K562 (cell line): ENCODE measurements around the gene LYSMD1. TPM values are rescaled to one million over a fixed set of nuclear protein-coding genes. Genes with fewer than 3 reads are reported as not detected.

Experiments
- CC2D1A ChIP-seq: fragments of 450-650 bp; IDR thresholded peaks from 2 replicates; pipeline ENCODE4 v1.6.1; 2017; ENCODE audit warnings: mild to moderate bottlenecking
- CREBBP ChIP-seq: IDR thresholded peaks from one replicate; pipeline ENCODE4 v1.6.1; 2012; ENCODE audit warnings: low read depth, mild to moderate bottlenecking, control low read depth, inconsistent platforms, low read length
- ELF2 ChIP-seq: fragments of 250-450 bp; sonication (Bioruptor Pico); IDR thresholded peaks from 2 replicates; pipeline ENCODE4 v1.5.0; 2021; ENCODE audit warnings: mild to moderate bottlenecking
- FOXK2 ChIP-seq, 2 experiments: fragments of 450-650 bp; IDR thresholded peaks in 1 of 2; conservative IDR thresholded peaks in 1 of 2; 2 replicates each; pipeline ENCODE4 v1.6.1; 2016; ENCODE audit warnings: low read depth in 2 of 2, mild to moderate bottlenecking in 1 of 2
- KDM4B ChIP-seq, 2 experiments: fragments of 450-650 bp in 1 of 2; sonication (generic) in 1 of 2; IDR thresholded peaks; 2 replicates each; pipeline ENCODE4 v1.6.1; 2016 to 2017; ENCODE audit warnings: borderline replicate concordance in 2 of 2, antibody characterized with exemption in 1 of 2, low read depth in 1 of 2, mild to moderate bottlenecking in 1 of 2
- KLF13 ChIP-seq: fragments of 450-650 bp; IDR thresholded peaks from 2 replicates; pipeline ENCODE4 v1.6.1; 2016; ENCODE audit warnings: missing genetic modification characterization, low read depth, mild to moderate bottlenecking, missing compliant biosample characterization, moderate library complexity, borderline replicate concordance
- NEUROD1 ChIP-seq: fragments of 150-350 bp; IDR thresholded peaks from 2 replicates; pipeline ENCODE4 v1.6.1; 2014; ENCODE audit warnings: borderline replicate concordance, low read length, low read depth; ENCODE audit not compliant: partially characterized antibody
- NFE2L1 ChIP-seq: fragments of 450-650 bp; IDR thresholded peaks from 2 replicates; pipeline ENCODE4 v1.6.1; 2016; ENCODE audit warnings: missing genetic modification characterization, low read depth, mild to moderate bottlenecking, missing compliant biosample characterization, moderate library complexity, borderline replicate concordance
- NUFIP1 ChIP-seq: fragments of 450-650 bp; IDR thresholded peaks from 2 replicates; pipeline ENCODE4 v1.6.1; 2018; ENCODE audit not compliant: partially characterized antibody
- POLR2AphosphoS5 ChIP-seq: IDR thresholded peaks from 2 replicates; pipeline ENCODE4 v1.6.1; 2011; ENCODE audit warnings: mild to moderate bottlenecking, low read depth, low read length, moderate library complexity; ENCODE audit not compliant: control insufficient read depth, insufficient read depth
- RUNX1 ChIP-seq: sonication (generic); IDR thresholded peaks from 2 replicates; pipeline ENCODE4 v1.6.1; 2016; ENCODE audit warnings: antibody characterized with exemption, low read depth
- SUPT5H ChIP-seq: fragments of 450-650 bp; IDR thresholded peaks from 2 replicates; pipeline ENCODE4 v1.6.1; 2016
- TCF3 ChIP-seq: sonication (generic); formaldehyde crosslinking; IDR thresholded peaks from 2 replicates; pipeline ENCODE4 v1.4.0; 2020; ENCODE audit warnings: mild to moderate bottlenecking, missing genetic modification reagents
- ZNF263 ChIP-seq: sonication (generic); formaldehyde crosslinking; IDR thresholded peaks from 2 replicates; pipeline ENCODE4 v1.8.0; 2022; ENCODE audit warnings: mild to moderate bottlenecking, missing genetic modification reagents, borderline replicate concordance
- ZNF431 ChIP-seq: sonication (generic); formaldehyde crosslinking; IDR thresholded peaks from 2 replicates; pipeline ENCODE4 v1.8.0; 2022; ENCODE audit warnings: mild to moderate bottlenecking, missing genetic modification reagents
- ZNF586 ChIP-seq: fragments of 450-650 bp; formaldehyde crosslinking; conservative IDR thresholded peaks from 2 replicates; pipeline ENCODE4 v1.4.0; 2020; ENCODE audit warnings: mild to moderate bottlenecking, moderate library complexity
- ZNF696 ChIP-seq: fragments of 250-450 bp; sonication (Bioruptor Pico); conservative IDR thresholded peaks from 2 replicates; pipeline ENCODE4 v1.4.0; 2020; ENCODE audit warnings: mild to moderate bottlenecking, moderate library complexity
- ZNF699 ChIP-seq: fragments of 250-450 bp; sonication (Bioruptor Pico); IDR thresholded peaks from 2 replicates; pipeline ENCODE4 v1.8.0; 2021; ENCODE audit warnings: mild to moderate bottlenecking, moderate library complexity; ENCODE audit not compliant: insufficient replicate concordance
- polyA plus RNA-seq, 8 experiments: library from polyadenylated mRNA; depleted of rRNA in 4 of 8; stranded (reverse) in 5 of 8; unstranded in 3 of 8; fragments of >200 nt; fragmentation: Nextera tagmentation in 2 of 8; fragmentation: Illumina TruSeq in 1 of 8; extraction: Ambion mirVana in 2 of 8; extraction: Trizol in 1 of 8; gene quantifications; 2 replicates each; pipeline versions ENCODE4 v1.2.1 to v1.2.3, GENCODE V29; 2011 to 2014; ENCODE audit warnings: inconsistent platforms in 1 of 8, missing spikeins in 1 of 8
- total RNA-seq, 7 experiments: library from RNA; depleted of rRNA in 6 of 7; stranded (reverse); fragments of >200 nt in 6 of 7; fragmentation: Illumina TruSeq in 2 of 7; extraction: Trizol in 2 of 7; gene quantifications; 2 replicates each; pipeline versions ENCODE4 v1.2.1 to v1.2.3, GENCODE V29; 2011 to 2021; ENCODE audit warnings: low replicate concordance in 1 of 7
- TF ChIP-seq, protein P1 (sequence below): sonication (generic); formaldehyde crosslinking; IDR thresholded peaks from 2 replicates; pipeline ENCODE4 v1.8.0; 2022; ENCODE audit warnings: missing genetic modification reagents, mild to moderate bottlenecking, borderline replicate concordance
- TF ChIP-seq, protein P2 (sequence below): sonication (generic); formaldehyde crosslinking; IDR thresholded peaks from 2 replicates; pipeline ENCODE4 v1.8.1; 2023; ENCODE audit warnings: mild to moderate bottlenecking, missing genetic modification reagents
- TF ChIP-seq, protein P3 (sequence below): IDR thresholded peaks from 3 replicates; pipeline ENCODE4 v1.6.1; 2011; ENCODE audit warnings: borderline replicate concordance, mild to moderate bottlenecking; ENCODE audit not compliant: insufficient read length, insufficient read depth

Gene LYSMD1
- total and polyA plus RNA-seq, 9 of the 15 experiments (the other 6 are each of a cell fraction or from before 2014, with no cell fraction given): 2.2 to 9.4 (median 6.0) TPM

DNA sequence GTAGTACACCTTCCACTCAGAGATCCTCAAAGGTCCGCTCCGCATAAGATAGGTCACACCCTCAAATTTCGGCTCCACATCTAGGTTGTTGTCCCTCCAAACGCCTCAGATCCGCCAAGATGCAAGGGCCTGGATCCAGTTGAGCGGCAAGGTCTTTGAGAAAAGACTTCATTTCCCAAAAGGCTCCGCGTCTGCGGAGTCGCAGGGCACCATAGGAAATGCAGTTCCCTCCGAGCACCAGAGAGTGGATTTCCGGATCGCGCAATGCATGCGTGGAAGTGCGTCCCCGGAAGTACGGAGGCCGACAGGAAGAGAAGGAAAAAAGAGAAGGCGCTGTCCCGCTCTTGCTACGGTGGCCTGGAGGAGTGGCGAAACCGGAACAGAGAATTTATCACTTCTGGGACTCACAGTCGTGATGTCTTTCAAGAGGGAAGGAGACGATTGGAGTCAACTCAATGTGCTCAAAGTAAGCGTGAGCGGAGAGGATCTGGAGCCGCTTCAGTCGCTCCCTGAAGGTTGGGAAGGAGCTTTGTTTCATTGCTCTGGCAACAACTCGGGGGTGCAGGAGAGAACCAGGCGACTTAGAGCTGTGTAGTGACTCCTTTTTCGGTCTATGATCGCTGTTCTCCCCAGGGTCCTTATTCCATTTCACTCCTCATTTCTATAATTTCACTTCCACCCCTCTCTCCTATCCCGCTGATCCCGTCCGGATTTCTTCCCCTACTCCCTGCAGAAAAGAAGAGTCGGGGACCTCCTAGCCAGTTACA lies at the start of gene LYSMD1, which contains the start of gene SCNM1 (continued):
- TF ChIP-seq NEUROD1: peak; percentile 90
- TF ChIP-seq ZNF586 (CRISPR knock-in tag): no peak
- no peak for TF ChIP-seq ZNF696 (CRISPR knock-in tag)
- TF ChIP-seq KLF13 (tag): peak; percentile 81
- TF ChIP-seq, protein P1, sequence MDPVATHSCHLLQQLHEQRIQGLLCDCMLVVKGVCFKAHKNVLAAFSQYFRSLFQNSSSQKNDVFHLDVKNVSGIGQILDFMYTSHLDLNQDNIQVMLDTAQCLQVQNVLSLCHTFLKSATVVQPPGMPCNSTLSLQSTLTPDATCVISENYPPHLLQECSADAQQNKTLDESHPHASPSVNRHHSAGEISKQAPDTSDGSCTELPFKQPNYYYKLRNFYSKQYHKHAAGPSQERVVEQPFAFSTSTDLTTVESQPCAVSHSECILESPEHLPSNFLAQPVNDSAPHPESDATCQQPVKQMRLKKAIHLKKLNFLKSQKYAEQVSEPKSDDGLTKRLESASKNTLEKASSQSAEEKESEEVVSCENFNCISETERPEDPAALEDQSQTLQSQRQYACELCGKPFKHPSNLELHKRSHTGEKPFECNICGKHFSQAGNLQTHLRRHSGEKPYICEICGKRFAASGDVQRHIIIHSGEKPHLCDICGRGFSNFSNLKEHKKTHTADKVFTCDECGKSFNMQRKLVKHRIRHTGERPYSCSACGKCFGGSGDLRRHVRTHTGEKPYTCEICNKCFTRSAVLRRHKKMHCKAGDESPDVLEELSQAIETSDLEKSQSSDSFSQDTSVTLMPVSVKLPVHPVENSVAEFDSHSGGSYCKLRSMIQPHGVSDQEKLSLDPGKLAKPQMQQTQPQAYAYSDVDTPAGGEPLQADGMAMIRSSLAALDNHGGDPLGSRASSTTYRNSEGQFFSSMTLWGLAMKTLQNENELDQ: no peak
- no peak for TF ChIP-seq NFE2L1 (tag)
- TF ChIP-seq CREBBP: no peak
- TF ChIP-seq, protein P2, sequence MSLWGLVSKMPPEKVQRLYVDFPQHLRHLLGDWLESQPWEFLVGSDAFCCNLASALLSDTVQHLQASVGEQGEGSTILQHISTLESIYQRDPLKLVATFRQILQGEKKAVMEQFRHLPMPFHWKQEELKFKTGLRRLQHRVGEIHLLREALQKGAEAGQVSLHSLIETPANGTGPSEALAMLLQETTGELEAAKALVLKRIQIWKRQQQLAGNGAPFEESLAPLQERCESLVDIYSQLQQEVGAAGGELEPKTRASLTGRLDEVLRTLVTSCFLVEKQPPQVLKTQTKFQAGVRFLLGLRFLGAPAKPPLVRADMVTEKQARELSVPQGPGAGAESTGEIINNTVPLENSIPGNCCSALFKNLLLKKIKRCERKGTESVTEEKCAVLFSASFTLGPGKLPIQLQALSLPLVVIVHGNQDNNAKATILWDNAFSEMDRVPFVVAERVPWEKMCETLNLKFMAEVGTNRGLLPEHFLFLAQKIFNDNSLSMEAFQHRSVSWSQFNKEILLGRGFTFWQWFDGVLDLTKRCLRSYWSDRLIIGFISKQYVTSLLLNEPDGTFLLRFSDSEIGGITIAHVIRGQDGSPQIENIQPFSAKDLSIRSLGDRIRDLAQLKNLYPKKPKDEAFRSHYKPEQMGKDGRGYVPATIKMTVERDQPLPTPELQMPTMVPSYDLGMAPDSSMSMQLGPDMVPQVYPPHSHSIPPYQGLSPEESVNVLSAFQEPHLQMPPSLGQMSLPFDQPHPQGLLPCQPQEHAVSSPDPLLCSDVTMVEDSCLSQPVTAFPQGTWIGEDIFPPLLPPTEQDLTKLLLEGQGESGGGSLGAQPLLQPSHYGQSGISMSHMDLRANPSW (CRISPR knock-in tag): peak; percentile 86; the same call in 1 of the 2 replicates
- TF ChIP-seq POLR2AphosphoS5: peak; percentile 76
- TF ChIP-seq NUFIP1: no peak
- peak in 1 of 2 experiments; percentile 92; a peak in 2 of 4 replicates for TF ChIP-seq KDM4B (IDR thresholded peaks at IDR 0.05; ENCODE audit: borderline replicate concordance in 2 of 2, low read depth in 1 of 2)
- TF ChIP-seq ZNF263 (CRISPR knock-in tag): no peak
- TF ChIP-seq CC2D1A: no peak
- TF ChIP-seq, protein P3, sequence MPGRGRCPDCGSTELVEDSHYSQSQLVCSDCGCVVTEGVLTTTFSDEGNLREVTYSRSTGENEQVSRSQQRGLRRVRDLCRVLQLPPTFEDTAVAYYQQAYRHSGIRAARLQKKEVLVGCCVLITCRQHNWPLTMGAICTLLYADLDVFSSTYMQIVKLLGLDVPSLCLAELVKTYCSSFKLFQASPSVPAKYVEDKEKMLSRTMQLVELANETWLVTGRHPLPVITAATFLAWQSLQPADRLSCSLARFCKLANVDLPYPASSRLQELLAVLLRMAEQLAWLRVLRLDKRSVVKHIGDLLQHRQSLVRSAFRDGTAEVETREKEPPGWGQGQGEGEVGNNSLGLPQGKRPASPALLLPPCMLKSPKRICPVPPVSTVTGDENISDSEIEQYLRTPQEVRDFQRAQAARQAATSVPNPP: no peak
- peak; percentile 73 to 94 for TF ChIP-seq FOXK2 (conservative IDR thresholded peaks at IDR 0.05 in 1 of 2, IDR thresholded peaks at IDR 0.05 in 1 of 2; ENCODE audit: low read depth in 2 of 2)
- TF ChIP-seq ZNF699 (CRISPR knock-in tag): no peak
- TF ChIP-seq ELF2 (CRISPR knock-in tag): peak; percentile 98
- TF ChIP-seq SUPT5H: peak; percentile 76
- TF ChIP-seq RUNX1: no peak
- TF ChIP-seq ZNF431: no peak
- peak; percentile 23; the same call in 1 of the 2 replicates for TF ChIP-seq TCF3 (CRISPR knock-in tag)
